ENCODE measurements around the gene WFS1.

WFS1 gene

GRCh38 chr4:6267573-6267972 lies 2.1 kb upstream of the WFS1 start:
- TF ChIP-seq, protein P1, sequence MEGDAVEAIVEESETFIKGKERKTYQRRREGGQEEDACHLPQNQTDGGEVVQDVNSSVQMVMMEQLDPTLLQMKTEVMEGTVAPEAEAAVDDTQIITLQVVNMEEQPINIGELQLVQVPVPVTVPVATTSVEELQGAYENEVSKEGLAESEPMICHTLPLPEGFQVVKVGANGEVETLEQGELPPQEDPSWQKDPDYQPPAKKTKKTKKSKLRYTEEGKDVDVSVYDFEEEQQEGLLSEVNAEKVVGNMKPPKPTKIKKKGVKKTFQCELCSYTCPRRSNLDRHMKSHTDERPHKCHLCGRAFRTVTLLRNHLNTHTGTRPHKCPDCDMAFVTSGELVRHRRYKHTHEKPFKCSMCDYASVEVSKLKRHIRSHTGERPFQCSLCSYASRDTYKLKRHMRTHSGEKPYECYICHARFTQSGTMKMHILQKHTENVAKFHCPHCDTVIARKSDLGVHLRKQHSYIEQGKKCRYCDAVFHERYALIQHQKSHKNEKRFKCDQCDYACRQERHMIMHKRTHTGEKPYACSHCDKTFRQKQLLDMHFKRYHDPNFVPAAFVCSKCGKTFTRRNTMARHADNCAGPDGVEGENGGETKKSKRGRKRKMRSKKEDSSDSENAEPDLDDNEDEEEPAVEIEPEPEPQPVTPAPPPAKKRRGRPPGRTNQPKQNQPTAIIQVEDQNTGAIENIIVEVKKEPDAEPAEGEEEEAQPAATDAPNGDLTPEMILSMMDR (IDR thresholded peaks at IDR 0.05; ENCODE audit: low read depth, low read length, missing control alignments) = no peak
- no peak for DNase-seq (ENCODE audit: extremely low read depth, low read depth)
- no peak overlapping the region for H3K4me3 ChIP-seq (replicated peaks; ENCODE audit: low read depth, low read length)

DNA sequence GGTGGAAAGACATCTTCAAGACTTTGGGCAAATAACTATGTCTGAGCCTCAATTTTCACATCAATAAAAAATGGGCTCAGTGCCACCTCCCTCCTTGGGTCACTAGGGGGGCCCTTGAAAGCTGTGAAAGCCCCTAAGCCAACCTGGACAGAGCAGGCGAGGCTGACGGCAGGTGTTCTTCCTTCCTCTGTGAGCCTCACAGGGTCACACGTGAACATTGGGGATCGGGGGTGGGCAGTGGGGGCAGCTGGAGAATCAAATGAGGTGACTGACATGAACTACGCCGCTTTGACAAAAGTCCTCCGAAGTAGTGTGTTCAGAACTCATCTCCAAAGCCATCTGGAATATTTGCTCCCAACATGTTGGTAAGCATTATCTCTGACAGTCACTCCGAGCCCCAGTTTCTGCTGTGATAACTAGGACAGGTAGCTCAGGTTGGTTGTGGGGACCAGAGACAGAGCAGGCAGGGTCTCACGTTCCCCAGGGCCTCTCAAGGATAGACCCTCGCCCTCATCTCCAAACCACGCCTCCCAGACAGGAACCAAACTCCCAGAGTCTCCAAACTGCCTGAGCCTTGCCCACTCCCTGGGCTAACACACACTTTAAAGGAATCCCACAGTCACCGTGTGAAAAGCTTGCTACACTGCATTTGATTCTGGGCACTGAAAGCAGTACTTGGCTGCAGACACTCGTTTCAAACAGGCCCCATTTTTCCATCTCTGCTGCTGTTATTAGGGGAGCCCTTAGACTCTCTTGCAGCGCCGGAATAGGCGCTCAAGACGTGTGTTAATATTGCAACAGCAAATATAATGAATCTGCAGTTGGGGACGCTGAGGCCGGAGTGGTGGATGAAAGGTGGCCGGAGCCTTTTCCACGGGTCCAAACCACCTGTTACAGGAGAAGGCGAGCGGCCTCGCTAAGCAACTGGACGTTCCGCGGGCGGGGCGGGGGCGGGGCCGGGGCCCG lies 717 bp upstream of the WFS1 start:
- H3K4me3 ChIP-seq (replicated peaks; ENCODE audit: low read depth, low read length) = peak overlapping the region; percentile 78
- TF ChIP-seq, protein P1 (IDR thresholded peaks at IDR 0.05; ENCODE audit: low read depth, low read length, missing control alignments) = no peak
- no peak for DNase-seq (ENCODE audit: extremely low read depth, low read depth)

DNA sequence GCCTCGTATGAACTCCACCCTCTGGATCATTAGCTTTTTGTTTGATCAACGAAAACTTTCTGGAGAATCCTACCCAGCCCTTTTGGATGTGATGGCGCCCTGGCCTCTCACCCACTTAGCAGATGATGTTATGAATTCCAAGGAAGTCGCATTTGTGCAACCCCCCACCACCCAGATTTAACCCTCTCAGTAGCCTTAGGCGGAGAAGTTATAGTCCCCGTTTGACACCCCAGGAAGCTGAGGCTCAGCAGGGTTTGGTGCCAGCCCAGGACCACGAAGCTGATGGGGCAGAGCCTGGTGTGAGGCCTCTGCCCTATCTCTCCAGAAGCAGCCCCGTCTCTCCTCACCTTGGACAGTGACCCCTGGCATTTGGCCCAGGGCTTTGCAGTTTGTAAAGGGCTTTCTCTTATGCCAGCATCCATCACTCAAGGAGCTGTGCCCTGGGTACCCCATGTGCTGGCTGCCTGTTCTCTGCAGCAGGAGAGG lies 1.0 kb downstream of the WFS1 start:
- no peak for DNase-seq (ENCODE audit: extremely low read depth, low read depth)
- TF ChIP-seq, protein P1 (IDR thresholded peaks at IDR 0.05; ENCODE audit: low read depth, low read length, missing control alignments) = no peak
- peak overlapping the region; percentile 78 for H3K4me3 ChIP-seq (replicated peaks; ENCODE audit: low read depth, low read length)

- no peak for DNase-seq (ENCODE audit: extremely low read depth, low read depth)
- TF ChIP-seq, protein P1 (IDR thresholded peaks at IDR 0.05; ENCODE audit: low read depth, low read length, missing control alignments) = no peak
- no peak overlapping the region for H3K4me3 ChIP-seq (replicated peaks; ENCODE audit: low read depth, low read length)
These were observed 1.6 kb downstream of the WFS1 start for GRCh38 chr4:6271206-6271605.

- DNase-seq (ENCODE audit: extremely low read depth, low read depth) = no peak
- TF ChIP-seq, protein P1 (IDR thresholded peaks at IDR 0.05; ENCODE audit: low read depth, low read length, missing control alignments) = no peak
- no peak overlapping the region for H3K4me3 ChIP-seq (replicated peaks; ENCODE audit: low read depth, low read length)
These were observed 2.2 kb downstream of the WFS1 start for GRCh38 chr4:6271701-6272465.

DNA sequence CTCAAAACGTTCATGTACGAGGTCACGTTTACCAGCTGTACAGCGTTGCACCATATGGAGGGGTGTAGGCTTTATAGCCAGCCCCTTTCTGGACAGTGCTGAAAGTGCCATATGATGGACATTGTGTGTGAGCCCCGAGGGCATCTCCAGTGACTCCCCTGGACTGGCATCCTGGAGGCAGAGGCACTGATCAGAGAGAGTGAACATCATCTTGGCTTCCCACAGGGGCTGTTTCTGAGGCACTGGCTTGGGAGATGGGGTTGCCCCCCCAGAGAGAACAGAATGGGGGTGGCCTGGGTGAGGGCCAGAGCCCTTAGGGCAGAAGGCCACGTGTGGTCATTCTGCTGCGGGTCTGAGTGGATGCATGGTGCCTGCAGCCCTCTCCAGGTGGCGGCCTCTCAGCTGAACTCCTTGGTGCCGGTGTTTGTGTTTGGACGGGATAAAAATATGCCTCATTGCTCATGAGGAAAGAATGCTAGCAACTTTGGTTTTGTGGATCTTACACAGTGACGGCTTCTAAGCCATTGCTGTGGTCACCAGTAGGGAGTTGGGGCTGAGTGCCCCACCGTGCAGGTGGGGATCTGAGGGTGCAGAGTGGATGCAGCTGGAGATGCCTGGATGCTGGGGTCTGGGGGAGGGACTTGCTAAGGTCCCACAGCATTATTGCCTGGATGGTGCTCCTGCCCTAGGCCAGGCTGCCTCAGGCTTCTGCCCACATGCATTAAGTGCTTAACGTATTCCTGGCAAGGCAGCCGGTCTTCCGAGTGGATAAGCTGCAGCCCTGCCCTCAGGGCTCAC lies 3.4 kb downstream of the WFS1 start:
- TF ChIP-seq, protein P1 (IDR thresholded peaks at IDR 0.05; ENCODE audit: low read depth, low read length, missing control alignments) = no peak
- peak; percentile 55 for DNase-seq (ENCODE audit: extremely low read depth, low read depth)
- H3K4me3 ChIP-seq (replicated peaks; ENCODE audit: low read depth, low read length) = 0 out of 2 replicates have a peak overlapping the region, but pooled peaks have one; percentile 4

All from HFF-Myc (cell line).